ENCODE results near the gene DRGX.

DRGX gene

DNA sequence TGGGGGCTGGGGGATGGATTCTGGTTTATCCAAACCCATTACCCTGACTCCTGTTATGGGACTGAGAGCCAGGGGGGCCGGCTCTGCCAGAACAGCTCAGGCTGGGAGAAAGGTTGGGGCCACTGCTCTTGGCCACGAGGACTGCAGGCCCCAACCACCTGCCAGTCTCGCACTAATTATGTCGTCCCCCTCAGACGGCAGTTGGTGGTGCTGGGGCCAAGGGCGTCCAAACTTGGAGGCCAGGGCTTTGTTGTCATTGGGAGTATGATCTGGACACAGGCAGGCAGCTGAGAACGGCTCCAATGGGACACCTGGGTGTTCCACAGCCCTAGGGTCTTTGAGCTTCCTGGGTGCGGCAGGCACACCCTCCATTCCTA lies 34.7 kb downstream of the DRGX start:
- no peak for DNase-seq

DNA sequence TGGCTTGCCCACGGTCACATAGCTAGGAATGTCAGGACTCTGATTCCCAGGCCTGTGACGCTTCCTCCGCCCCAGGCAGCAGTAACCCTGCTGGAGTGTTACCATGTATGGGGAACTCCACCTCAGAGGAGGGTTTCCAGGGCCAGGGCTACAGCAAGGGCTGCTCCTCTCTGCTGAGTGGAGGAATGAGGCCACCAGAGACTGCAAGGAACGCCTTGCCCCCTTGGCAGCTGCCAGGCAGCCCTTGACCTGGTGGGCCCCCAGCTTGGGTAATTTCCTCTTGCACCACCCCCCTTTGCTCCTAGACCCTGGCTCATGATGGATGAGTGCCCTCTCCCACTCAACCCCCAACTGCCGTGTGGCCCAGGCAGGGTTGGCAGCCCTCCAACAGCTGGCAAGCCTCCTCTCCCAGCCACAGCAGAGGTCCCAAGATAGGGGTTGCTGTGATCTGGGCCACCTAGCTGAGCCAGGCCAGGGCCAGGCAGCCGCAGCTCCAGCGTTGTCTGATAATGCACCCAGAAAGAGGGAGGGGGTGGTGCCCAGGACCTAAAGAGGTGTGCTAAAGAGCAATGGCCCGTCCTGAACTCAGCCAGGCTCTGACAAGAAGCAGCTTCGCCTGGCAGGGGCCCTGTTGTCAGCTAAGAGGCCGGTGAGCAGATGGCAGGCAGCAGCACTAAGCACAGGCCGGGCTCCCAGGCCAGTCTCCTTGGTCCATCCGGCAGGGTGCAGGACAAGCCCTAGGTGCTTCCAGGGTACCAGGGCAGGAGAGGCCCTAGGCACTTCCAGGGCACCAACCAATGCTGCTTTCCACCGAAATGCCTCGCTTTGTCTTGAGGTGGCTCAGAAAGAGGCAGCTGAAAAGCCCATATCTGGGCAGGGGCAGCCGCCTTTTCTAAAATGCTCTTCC lies 35.4 kb downstream of the DRGX start:
- DNase-seq = no peak

DNA sequence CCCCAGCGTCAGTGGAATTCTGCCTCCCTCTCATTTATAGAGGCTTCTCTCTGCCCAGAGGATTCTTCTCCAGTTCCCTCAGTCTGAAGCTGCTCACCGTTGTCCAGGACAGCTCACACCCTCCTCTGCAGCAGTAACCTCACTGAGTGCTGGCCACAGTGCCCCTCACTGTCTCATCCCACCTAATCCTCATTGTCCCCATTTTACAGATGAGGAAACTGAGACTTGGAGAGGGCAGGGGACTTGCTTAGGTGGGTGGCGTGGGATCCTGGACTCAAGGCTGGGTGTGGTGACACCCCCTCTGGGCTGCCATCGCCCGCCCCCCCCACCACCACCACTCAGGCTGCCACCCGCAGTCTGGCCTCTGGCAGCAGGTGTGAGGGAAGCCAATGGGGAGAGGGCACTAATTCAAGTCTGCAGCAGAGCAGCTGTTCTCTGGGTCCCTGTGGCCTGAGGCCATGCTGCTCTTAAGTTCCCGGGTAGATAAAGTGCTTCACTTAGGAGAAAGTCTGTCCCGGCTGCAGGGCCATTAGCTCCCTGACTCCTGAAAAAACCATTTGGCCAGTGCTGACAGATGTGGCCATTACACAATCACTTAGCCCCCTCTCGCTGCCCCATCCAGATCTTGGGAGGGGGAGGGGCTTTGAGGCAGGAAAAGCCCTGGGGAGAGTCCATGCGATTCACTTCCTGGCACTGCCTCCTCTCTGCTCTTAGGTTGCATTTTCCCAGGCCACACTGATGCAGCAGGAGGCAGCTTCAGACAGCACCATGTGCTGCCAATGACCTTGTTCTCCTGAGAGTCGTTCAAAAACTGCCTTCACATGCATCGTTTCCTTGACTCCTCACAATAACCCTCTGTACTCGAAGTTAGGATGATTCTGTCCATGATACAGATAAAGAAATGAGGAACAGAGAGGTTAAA lies 36.3 kb downstream of the DRGX start:
- DNase-seq = no peak

DNA sequence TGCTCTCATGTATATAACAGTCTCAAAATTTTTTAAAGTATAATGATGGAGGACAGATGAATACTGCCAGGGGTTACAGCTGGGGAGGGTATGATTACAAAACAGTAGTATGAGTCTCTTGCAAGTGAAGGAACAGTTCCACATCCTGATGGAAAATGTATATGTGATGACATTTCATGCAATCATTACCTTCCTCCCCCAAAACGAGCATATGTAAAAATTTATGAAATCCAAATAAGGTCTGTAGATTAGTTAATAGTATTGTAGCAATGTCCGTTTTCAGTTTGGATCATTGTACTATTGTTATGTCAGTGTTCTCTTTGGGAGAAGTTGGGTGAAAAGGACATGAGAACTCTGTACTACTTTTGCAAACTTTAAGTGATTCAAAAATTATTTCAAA lies 38.0 kb downstream of the DRGX start:
- DNase-seq = no peak

DNA sequence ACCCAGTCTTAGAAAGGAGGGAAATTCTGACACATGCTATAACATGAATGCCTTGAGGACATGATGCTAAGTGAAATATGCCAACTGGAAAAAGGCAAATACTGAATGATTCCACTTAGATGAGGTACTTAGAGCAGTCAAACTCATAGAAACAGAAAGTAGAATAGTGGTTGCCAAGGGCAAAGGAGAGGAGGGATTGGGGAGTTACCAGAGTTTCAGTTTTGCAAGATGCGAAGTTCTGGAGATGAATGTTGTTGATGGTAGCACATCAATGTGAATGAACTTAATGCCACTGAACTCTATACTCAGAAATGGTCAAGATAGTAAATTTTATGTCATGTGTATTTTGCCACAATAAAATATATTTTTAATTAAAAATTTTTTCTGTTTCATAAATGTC lies 38.9 kb downstream of the DRGX start:
- DNase-seq = no peak

DNA sequence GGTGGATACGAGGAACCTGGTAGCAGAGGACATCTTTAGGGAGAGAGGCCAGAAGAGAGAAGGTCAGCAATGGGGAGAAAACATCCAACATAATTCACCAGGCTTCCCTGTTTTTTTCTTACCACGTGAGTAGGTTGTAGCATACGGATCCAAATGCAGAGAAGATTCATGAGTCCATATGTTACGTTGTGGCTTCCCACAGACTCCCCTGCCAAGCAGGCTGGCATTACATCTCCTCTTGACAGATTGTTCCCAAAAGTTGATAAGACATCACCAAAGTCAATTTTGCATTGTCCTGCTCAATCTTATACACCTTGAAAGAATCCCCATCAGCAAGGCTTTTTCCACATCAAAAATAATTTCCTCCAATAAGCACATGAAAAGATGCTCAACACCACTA lies 39.7 kb downstream of the DRGX start:
- no peak for DNase-seq

DNA sequence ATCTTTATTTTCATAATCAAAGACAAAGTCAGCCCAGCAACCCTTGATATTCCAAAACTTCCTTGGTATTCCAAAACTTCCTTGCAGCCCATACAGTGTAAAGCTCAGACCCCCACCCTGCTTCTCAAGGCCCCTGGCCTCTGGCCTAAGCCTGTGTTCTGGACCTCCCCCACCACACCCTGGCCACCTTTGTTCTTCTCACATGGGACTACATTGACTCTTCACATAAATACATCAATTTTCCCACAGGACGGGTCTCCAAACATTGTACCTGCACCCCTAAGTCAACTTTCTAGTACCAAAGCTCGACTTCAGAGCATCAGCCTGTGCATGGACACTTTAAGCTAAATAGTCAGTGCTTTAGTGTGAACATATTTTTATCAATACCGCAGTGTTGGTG lies 40.7 kb downstream of the DRGX start:
- no peak for DNase-seq

DNA sequence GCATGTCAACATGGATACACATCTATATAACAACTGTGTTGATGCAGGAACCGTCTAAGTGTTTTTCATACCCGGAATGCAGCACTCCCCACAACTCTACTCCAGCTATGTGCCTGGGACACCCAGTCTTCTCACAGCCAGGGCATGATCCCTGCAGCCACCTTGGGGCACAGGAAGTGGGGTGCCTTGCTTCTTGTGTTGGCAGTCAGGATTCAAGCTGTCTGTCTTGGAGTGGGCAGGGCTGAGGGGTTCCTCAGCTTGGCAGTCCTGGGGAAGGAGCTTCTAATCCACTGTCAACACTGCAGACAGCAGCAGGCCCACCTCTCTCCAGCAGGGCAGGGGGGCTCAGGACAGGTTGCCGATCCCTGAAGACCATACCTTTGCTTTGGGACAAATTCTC lies 41.3 kb downstream of the DRGX start:
- DNase-seq = no peak

DNA sequence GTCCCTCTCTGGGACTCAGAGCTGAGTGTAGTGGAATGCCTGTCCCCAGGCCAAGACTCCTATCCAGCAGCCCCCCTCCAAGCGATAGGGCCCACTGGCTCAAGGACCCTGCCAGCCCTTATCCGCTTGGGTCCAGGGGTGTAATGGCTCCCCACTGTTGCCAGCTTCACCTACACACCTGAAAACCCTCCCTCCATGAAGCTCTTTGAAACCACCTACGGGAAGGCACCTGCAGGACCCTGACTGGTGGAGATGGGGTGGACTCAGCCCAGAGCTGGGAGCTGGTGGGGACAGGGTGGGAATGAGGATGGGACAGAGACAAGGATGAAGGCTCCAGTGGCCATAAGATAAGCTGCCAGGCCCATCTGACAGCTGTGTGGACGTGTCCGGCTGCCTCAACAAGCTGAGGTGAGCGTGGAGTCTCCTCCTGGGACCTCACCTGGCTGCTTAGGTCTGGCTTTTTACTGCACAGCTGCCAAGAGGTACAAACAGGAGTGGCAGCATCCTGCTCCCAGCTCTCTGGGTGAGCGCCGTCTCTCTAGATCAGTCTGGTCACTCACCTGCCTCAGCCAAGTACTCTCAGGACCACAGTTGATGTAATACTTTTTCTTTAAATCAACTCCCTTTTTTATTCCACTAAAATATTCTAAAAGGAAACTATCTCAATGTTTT lies 41.9 kb downstream of the DRGX start:
- no peak for DNase-seq

DNA sequence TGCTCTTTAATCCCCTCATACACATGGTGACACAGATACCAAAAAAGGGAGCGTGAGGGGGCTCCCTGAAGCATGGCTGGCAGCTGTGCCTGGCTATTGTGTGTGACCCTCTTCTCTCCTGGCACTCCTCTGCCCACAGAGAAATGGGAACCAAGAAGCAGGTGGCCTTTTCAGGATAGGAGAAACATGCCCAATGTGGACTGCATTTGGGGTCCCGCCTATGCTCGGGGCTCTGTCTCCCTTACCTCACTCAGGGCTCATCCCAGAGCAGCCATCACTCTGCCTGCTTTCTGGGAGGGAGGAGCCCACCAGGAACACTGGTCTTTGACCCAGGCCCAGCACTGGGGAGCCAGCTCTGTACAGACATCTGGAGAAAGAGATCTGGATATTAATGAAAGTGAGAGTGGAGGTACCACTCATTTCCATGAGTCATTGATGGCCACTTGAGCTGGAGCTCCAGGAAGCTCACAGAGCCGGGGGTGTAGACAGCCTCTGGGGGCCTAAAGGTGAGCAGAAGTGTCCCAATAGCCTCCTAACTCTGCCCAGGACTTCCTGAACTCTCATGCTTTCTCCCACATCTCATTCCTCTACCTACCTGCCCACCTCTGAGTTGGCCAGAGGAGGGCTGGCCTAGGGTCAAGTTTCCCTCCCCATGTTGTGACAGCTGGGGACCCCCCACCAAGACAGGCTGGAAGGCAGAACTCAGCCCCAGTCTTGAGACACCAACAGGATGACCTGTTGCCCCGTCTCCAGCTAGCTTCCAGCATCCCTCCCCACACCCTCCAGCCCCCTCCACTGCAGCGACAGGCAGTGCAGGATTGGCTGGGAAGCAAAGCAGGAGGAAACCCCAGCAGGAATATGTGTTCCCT lies 42.6 kb downstream of the DRGX start:
- DNase-seq = no peak

DNA sequence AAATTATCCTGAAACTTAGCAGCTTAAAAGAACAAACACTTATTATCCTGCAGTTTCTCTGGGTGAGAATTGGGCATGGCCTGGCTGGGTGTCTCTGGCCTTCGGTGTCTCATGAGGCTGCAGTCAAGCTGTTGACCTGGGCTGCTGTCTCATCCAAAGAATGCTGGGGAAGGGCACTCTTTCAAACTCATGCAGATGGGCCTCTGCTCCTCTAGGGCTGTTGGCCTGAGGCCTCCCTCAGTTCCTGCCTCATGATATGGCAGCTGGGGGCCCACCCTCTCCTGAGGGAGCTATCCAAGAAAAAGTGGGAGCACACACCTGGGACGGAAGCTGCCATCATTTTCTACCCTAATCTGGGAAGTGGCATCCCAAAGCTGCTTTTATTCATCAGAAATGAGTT lies 43.6 kb downstream of the DRGX start:
- no peak for DNase-seq

DNA sequence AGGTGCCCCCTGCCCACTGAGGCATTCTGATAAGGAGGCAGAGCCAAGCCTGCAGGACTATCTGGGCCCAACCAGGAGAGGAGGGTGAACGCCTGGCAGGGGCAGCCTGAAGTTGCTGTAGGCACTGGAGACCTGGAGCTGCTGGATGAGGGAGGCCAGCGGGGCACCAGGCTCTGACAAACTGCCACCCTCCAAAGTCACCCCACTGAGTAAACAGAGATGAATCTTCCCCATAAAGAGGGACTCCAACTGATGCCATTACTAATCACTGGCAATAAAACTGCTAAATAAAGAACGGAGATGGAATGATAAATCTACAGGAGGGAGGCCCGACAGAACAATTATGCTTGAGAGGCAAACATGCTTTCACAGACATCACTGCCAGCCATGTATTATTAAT lies 44.2 kb downstream of the DRGX start:
- DNase-seq = no peak

DNA sequence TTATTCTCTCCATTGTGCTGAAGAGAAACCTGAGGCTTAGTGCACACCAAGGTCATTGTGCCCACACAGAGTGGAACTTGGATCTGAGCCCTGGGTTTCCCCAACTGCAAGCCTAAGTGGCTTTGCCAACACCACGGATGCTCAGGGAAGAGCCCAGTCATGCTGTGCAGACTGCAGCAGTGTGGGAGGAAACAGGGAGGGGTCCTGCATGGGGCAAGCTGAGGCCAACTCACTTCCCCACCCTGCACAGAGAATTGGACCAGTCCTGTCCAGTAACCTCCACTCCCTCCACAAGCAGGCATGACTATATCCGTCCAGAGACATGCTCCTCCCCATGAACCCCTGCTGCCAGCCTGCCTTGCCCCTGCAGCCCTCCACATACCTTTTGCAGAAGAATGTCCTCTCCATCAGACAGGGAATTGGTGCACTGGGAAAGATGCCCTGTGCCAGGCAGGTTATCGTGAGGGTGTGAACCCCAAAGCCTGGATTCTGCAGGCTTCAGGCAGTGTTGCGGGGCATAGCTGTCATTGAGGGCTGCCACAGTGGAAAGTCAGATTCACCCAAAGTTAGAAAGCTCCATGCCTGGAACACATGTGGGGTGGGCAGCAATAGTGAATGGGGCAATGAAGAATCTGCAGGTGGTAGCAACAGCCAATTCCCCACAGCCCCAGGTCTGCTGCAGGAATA lies 44.9 kb downstream of the DRGX start:
- DNase-seq = no peak

DNA sequence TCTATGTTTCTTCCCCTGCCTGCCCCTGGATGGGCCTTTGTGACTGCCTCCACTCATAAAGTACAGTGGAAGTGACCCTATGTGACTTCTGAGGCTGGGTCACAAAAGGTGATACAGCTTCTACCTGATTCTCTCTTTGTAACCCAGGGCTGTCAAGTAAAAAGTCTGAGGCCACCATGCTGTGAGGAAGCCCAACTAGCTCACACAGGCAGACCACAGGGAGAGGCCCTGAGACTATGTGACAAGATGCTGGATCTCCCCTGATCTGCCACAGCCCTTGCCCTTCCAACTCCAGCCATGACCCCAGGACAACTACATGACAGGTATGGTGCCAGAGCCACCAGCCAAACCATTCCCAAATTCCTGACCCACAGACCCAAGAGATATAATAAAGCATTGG lies 45.8 kb downstream of the DRGX start:
- DNase-seq = no peak

DNA sequence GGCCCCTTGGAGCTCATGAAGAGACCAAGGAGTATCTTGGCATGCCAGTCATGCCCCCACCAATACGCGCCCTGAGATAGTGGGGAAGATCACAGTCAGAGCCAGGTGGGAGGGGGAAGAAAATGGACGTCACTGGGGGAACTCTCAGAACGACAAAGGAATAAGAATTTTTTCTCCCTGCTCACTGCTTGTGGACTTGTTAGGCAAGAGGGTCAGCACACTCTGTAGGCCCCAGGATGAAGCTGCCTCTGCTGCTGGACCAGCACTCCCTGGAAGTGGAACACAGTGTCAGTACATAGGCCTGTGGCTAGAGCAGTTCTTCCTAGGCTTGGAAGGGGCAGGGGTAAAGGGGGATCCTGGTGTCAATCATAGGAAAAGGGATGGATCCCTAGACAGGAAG lies 46.5 kb downstream of the DRGX start:
- DNase-seq = no peak

DNA sequence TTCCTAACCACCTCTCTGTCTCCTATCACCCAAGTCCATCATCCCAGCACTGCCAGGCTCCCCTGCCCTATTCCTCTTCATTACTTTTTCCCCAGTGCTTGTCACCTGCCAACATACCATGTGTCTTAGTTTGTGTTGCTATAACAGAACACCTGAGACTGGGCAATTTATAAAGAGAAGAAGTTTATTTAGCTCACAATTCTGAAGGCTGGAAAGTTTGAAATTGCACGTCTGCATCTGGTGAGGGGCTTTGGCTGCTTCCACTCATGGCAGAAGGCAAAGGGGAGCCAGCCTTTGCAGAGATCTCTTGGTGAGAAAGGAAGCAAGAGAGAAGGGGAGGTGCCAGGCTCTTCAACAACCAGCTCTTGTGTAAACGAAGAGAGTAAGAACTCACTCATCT lies 47.3 kb downstream of the DRGX start:
- no peak for DNase-seq

DNA sequence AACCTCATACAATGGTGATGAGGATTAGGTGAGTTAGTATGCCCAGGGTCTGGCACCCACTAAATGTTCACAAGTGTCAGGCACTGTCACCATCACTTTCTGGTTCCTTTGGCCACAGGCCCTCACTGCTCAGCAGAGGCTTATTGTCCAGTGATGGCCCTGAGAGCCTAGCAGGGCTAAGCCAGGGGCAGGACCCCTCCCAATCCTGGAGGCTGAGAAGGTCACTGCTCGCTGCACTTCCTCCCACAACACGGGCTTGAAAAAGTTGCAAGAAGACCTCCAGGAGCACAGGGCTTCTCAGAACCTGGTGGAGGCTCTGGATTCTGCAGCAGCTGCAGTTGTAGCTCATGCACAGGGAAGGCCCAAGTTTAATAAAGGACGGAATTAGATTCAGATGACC lies 48.1 kb downstream of the DRGX start:
- DNase-seq = no peak

DNA sequence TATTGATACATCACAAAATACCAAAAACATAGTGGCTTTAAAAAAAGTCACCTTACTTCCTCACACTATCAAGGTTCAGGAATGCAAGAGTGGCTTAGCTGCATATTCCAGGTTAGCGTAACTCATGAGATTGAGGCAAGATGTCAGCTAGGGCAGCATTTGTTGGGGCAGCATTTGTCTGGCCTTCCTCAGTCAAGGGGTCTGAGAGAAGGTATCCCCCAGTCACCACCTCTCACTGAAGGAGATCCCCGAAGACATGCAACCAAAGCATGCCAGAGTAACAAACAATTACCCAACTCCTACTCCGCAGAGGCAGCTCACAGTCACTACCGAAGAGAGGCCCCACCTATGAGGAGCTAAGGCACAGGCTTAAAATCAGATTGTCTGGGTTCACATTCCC lies 48.5 kb downstream of the DRGX start:
- DNase-seq = no peak

DNA sequence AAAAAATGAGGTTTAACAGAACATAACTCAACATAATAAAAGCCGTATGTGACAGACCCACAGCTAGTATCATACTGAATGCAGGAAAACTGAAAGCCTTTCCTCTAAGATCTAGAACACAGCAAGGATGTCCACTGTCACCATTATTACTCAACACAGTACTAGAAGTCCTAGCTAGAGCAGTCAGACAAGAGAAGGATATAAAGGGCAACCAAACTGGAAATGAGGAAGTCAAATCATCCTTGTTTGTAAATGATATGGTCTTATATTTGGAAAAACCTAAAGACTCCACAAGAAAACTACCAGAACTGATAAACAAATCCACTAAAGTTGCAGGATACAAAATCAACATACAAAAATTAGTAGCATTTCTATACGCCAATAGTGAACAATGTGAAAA lies 51.0 kb downstream of the DRGX start:
- DNase-seq = no peak

DNA sequence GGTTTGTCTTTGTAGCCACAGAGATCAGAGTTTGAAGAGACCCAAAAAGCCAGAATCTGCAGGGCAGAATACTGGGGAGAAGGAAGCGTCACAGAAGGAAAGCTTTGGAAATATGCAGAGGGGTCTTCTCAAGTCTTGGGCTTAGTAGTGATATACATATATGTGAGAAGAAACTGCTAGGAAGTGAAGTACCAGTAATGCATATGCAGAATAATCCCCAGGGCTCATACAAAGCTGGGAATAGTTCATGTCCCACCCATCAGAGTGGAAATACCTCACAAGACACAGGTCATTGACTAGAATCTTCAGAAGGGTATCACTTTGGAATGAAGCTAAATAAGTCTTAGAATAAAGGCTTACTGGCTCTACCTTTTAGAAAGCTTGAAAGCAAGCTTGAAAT lies 57.3 kb downstream of the DRGX start:
- no peak for DNase-seq

DNA sequence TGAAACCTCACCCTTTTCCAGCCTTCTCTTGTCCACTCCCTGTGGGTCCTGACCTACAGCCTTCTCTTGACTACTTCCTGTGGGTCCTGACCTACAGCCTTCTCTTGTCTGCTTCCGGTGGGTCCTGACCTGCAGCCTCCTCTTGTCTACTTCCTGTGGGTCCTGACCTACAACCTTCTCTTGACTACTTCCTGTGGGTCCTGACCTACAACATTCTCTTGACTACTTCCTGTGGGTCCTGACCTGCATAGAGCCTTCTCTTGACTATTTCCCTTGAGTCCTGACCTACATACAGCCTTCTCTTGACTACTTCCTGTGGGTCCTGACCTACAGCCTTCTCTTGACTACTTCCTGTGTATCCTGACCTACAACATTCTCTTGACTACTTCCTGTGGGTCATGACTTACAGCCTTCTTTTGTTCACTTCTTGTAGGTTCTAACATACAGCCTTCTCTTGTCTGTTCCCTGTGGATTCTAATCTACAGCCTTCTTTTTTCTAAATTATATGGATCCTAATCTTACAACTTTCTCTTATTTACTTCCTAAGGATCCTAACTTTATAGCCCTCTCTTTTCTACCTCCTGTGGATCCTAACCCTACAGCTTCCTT lies 60.4 kb downstream of the DRGX start:
- DNase-seq = no peak

DNA sequence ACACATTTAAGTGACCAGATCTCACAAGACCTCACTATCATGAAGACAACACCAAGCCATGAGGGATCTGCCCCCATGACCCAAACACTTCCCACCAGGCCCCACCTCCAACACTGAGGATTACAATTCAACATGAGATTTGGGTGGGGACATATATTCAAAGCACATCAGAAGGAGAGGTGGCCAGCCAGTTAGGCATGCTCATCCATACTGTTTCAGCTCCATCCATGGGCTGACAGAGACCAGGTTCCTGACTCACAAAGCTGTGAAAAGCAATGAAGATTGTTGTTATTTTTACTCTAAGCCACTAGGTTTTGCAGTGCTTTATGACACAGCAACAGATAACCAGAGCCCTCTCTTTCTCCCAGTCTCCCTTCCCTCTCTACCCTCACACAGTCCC lies 60.9 kb downstream of the DRGX start:
- DNase-seq = no peak
